ENCODE measurements around the gene ANKRD13A.
A peak's percentile ranks its signal among the peaks of the same experiment; 100 is the strongest.
"Not testable (repeated sequence)": the region's sequence is repeated elsewhere in the genome, so short reads cannot be mapped to it uniquely, and the experiment has no call there.

The ANKRD13A gene

DNA sequence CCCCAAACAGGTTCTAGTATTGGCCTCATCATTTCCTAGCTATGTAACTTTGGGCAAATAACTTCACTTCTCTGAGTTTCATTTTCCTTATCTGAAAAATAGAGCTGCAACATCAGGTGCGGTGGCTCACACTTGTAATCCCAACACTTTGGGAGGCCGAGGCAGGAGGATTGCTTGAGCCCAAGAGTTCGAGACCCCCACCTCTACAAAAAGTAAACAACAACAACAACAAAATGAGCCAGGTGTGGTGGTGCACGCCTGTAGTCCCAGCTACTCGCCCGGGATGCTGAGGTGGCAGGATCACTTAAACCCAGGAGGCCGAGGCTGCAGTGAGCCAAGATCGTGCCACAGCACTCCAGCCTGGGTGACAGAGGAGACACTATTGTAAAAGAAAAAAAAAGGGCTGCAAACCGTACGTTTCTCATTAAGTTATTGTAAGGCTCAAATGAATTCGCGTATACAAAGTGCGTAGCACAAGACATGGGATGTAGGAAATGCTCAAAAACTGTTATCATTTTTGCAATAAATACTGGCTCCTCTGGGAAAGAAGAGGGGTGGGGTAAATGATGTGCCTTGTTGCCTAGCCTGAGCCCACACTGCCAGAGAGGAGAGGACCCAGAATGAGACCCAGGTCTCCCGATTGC is 48.2 kb downstream of the ANKRD13A start:
- Histone ChIP-seq H3K9me3 (ENCODE audit: control insufficient read depth, low read length) (no peaks in the 10 kb centered on the region), H3K14ac (ENCODE audit: low read length in 2 of 2) (no peak overlapping the region), H4K8ac (ENCODE audit: low read length) (peak overlapping the region; percentile 24), H3K79me1 (replicated peaks; ENCODE audit: low read length, poor library complexity, severe bottlenecking) (peaks cover 7% of the 10 kb centered on the region), H3K9ac (ENCODE audit: low read length) (peak overlapping the region; percentile 90), H2AFZ (ENCODE audit: low read depth, low read length) (no peak overlapping the region), H3K27ac (ENCODE audit: low read length, poor library complexity, severe bottlenecking) (no peak overlapping the region), H3K4ac (ENCODE audit: low read depth in 1 of 2, low read length in 2 of 2) (no peak overlapping the region), H3K4me2 (ENCODE audit: low read length, poor library complexity, severe bottlenecking) (peak overlapping the region; percentile 94), H3K18ac (ENCODE audit: low read depth in 1 of 2, low read length in 2 of 2) (no peak overlapping the region), H3K4me1 (ENCODE audit: control insufficient read depth, insufficient read depth, low read depth, low read length) (peaks cover 8% of the 10 kb centered on the region), H2BK15ac (ENCODE audit: low read depth, poor library complexity, severe bottlenecking) (no peak overlapping the region), H4K91ac (ENCODE audit: low read length) (no peak overlapping the region), H3K23ac (ENCODE audit: low read length in 2 of 2) (no peak overlapping the region), H3K27me3 (ENCODE audit: control insufficient read depth in 1 of 2, insufficient read depth in 1 of 2, low read length in 2 of 2) (no peaks in the 10 kb centered on the region), H2AK5ac (ENCODE audit: low read length, severe bottlenecking) (no peak overlapping the region), H2BK5ac (ENCODE audit: low read depth, low read length, poor library complexity, severe bottlenecking) (no peak overlapping the region), H3K4me3 (ENCODE audit: insufficient read depth in 1 of 2, low read depth in 1 of 2, low read length in 2 of 2) (peak overlapping the region; percentile 87 to 90), H2BK120ac (ENCODE audit: low read depth, low read length) (no peak overlapping the region), H2BK12ac (ENCODE audit: low read length in 2 of 2) (peak overlapping the region in 1 of 2 experiments; percentile 23), H3K36me3 (ENCODE audit: control insufficient read depth in 1 of 2, insufficient read depth in 2 of 2, low read depth in 1 of 2, low read length in 2 of 2) (peaks cover 4 to 5% of the 10 kb centered on the region in 2 experiments)
- 88% methylated on average over 14 of the region's 14 CpGs for WGBS
- DNase-seq, result peak; percentile 25

- peak within 1 kb of the TSS; percentile 67 for H2AK5ac ChIP-seq (ENCODE audit: low read length, severe bottlenecking)
- peak within 1 kb of the TSS; percentile 84 for H4K91ac ChIP-seq (ENCODE audit: low read length)
- H3K14ac ChIP-seq (ENCODE audit: low read length in 2 of 2), result peak within 1 kb of the TSS in 1 of 2 experiments; percentile 98
- WGBS, result 4% methylated on average over 45 of the region's 47 CpGs
- peak within 1 kb of the TSS in 1 of 2 experiments; percentile 23 for H2BK12ac ChIP-seq (ENCODE audit: low read length in 2 of 2)
- H3K4me3 ChIP-seq (ENCODE audit: insufficient read depth in 1 of 2, low read depth in 1 of 2, low read length in 2 of 2), result peak within 1 kb of the TSS; percentile 87 to 90
- H2BK120ac ChIP-seq (ENCODE audit: low read depth, low read length), result peak within 1 kb of the TSS; percentile 95
- H3K36me3 ChIP-seq (ENCODE audit: control insufficient read depth in 1 of 2, insufficient read depth in 2 of 2, low read depth in 1 of 2, low read length in 2 of 2), result peaks cover 0 to 4% of the 10 kb centered on the region in 2 experiments
- peak within 1 kb of the TSS; percentile 89 to 90 for H3K18ac ChIP-seq (ENCODE audit: low read depth in 1 of 2, low read length in 2 of 2)
- H4K8ac ChIP-seq (ENCODE audit: low read length), result peak within 1 kb of the TSS; percentile 96
- H3K27ac ChIP-seq (ENCODE audit: low read length, poor library complexity, severe bottlenecking), result peak within 1 kb of the TSS; percentile 82
- no peak within 1 kb of the TSS for H3K23ac ChIP-seq (ENCODE audit: low read length in 2 of 2)
- no peaks in the 10 kb centered on the region for H3K27me3 ChIP-seq (ENCODE audit: control insufficient read depth in 1 of 2, insufficient read depth in 1 of 2, low read length in 2 of 2)
- H3K4me2 ChIP-seq (ENCODE audit: low read length, poor library complexity, severe bottlenecking), result peak within 1 kb of the TSS; percentile 94
- peak within 1 kb of the TSS; percentile 80 for H2AFZ ChIP-seq (ENCODE audit: low read depth, low read length)
- peak within 1 kb of the TSS; percentile 74 for H2BK15ac ChIP-seq (ENCODE audit: low read depth, poor library complexity, severe bottlenecking)
- peak; percentile 96 for DNase-seq
- H2BK5ac ChIP-seq (ENCODE audit: low read depth, low read length, poor library complexity, severe bottlenecking), result peak within 1 kb of the TSS; percentile 73
- H3K9ac ChIP-seq (ENCODE audit: low read length), result peak within 1 kb of the TSS; percentile 90
- H3K4me1 ChIP-seq (ENCODE audit: control insufficient read depth, insufficient read depth, low read depth, low read length), result peaks cover 5% of the 10 kb centered on the region
- peak within 1 kb of the TSS; percentile 60 to 85 for H3K4ac ChIP-seq (ENCODE audit: low read depth in 1 of 2, low read length in 2 of 2)
- H3K9me3 ChIP-seq (ENCODE audit: control insufficient read depth, low read length), result no peaks in the 10 kb centered on the region
- peaks cover 3% of the 10 kb centered on the region for H3K79me1 ChIP-seq (replicated peaks; ENCODE audit: low read length, poor library complexity, severe bottlenecking)
These were observed 49.2 kb downstream of the ANKRD13A start, which contains the start of gene C12orf76 for GRCh38 chr12:110048242-110049027. Gene C12orf76 (minus strand): TSS chr12:110048522. CDS start chr12:110048495, 27 bp downstream.

GRCh38 chr12:110049034-110049433 is 49.8 kb downstream of the ANKRD13A start:
- not testable (repeated sequence) for H3K18ac ChIP-seq (ENCODE audit: low read depth in 1 of 2, low read length in 2 of 2); H2AFZ ChIP-seq (ENCODE audit: low read depth, low read length); H2BK120ac ChIP-seq (ENCODE audit: low read depth, low read length); H3K9me3 ChIP-seq (ENCODE audit: control insufficient read depth, low read length); H3K27me3 ChIP-seq (ENCODE audit: control insufficient read depth in 1 of 2, insufficient read depth in 1 of 2, low read length in 2 of 2); H3K23ac ChIP-seq (ENCODE audit: low read length in 2 of 2); H3K79me1 ChIP-seq (replicated peaks; ENCODE audit: low read length, poor library complexity, severe bottlenecking); H2BK15ac ChIP-seq (ENCODE audit: low read depth, poor library complexity, severe bottlenecking); H2BK12ac ChIP-seq (ENCODE audit: low read length in 2 of 2); DNase-seq; H3K36me3 ChIP-seq (ENCODE audit: control insufficient read depth in 1 of 2, insufficient read depth in 2 of 2, low read depth in 1 of 2, low read length in 2 of 2); H3K14ac ChIP-seq (ENCODE audit: low read length in 2 of 2); H2BK5ac ChIP-seq (ENCODE audit: low read depth, low read length, poor library complexity, severe bottlenecking); H3K4me1 ChIP-seq (ENCODE audit: control insufficient read depth, insufficient read depth, low read depth, low read length)
- Histone ChIP-seq H4K91ac (ENCODE audit: low read length) (peak overlapping the region; percentile 50), H3K27ac (ENCODE audit: low read length, poor library complexity, severe bottlenecking) (peak overlapping the region; percentile 82), H3K4me2 (ENCODE audit: low read length, poor library complexity, severe bottlenecking) (peak overlapping the region; percentile 68), H4K8ac (ENCODE audit: low read length) (peak overlapping the region; percentile 96), H3K9ac (ENCODE audit: low read length) (peak overlapping the region; percentile 90), H2AK5ac (ENCODE audit: low read length, severe bottlenecking) (peak overlapping the region; percentile 67), H3K4me3 (ENCODE audit: insufficient read depth in 1 of 2, low read depth in 1 of 2, low read length in 2 of 2) (peak overlapping the region in 1 of 2 experiments; percentile 87), H3K4ac (ENCODE audit: low read depth in 1 of 2, low read length in 2 of 2) (peak overlapping the region in 1 of 2 experiments; percentile 60)
- 96% methylated on average over 11 of the region's 11 CpGs for WGBS

DNA sequence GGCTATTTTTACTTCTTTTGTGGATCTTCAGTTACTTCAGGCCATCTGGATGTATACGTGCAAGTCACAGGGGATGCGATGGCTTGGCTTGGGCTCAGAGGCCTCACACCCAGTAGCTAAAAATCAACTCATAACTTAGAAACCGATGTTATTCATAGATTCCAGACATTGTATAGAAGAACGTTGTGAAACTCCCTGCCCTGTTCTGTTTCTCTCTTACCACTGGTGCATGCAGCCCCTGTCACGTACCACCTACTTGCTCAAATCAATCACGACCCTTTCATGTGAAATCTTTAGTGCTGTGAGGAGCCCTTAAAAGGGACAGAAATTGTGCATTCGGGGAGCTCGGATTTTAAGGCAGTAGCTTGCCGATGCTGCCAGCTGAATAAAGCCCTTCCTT is 50.4 kb downstream of the ANKRD13A start:
- not testable (repeated sequence) for H2AK5ac ChIP-seq (ENCODE audit: low read length, severe bottlenecking); H3K4me2 ChIP-seq (ENCODE audit: low read length, poor library complexity, severe bottlenecking); H2BK12ac ChIP-seq (ENCODE audit: low read length in 2 of 2); H3K18ac ChIP-seq (ENCODE audit: low read depth in 1 of 2, low read length in 2 of 2); H3K36me3 ChIP-seq (ENCODE audit: control insufficient read depth in 1 of 2, insufficient read depth in 2 of 2, low read depth in 1 of 2, low read length in 2 of 2); H3K27me3 ChIP-seq (ENCODE audit: control insufficient read depth in 1 of 2, insufficient read depth in 1 of 2, low read length in 2 of 2); H2BK5ac ChIP-seq (ENCODE audit: low read depth, low read length, poor library complexity, severe bottlenecking); H3K23ac ChIP-seq (ENCODE audit: low read length in 2 of 2); H3K4me1 ChIP-seq (ENCODE audit: control insufficient read depth, insufficient read depth, low read depth, low read length); H3K4me3 ChIP-seq (ENCODE audit: insufficient read depth in 1 of 2, low read depth in 1 of 2, low read length in 2 of 2); DNase-seq; H3K9me3 ChIP-seq (ENCODE audit: control insufficient read depth, low read length); H4K91ac ChIP-seq (ENCODE audit: low read length); H2BK120ac ChIP-seq (ENCODE audit: low read depth, low read length); H2AFZ ChIP-seq (ENCODE audit: low read depth, low read length); H3K14ac ChIP-seq (ENCODE audit: low read length in 2 of 2); H3K79me1 ChIP-seq (replicated peaks; ENCODE audit: low read length, poor library complexity, severe bottlenecking); H3K4ac ChIP-seq (ENCODE audit: low read depth in 1 of 2, low read length in 2 of 2); H3K27ac ChIP-seq (ENCODE audit: low read length, poor library complexity, severe bottlenecking); H3K9ac ChIP-seq (ENCODE audit: low read length); H4K8ac ChIP-seq (ENCODE audit: low read length); H2BK15ac ChIP-seq (ENCODE audit: low read depth, poor library complexity, severe bottlenecking)
- WGBS, result 87% methylated on average over 9 of the region's 9 CpGs

Measured in mesenchymal stem cell (in vitro differentiated cells and primary cell).